SH-SY5Y (cell line): ENCODE results near the gene MUC20.
"Not testable (repeated sequence)": the region's sequence is repeated elsewhere in the genome, so short reads cannot be mapped to it uniquely, and the experiment has no call there.

Experiments used
- GATA2 ChIP-seq: IDR thresholded peaks from 2 replicates; pipeline ENCODE4 v1.6.1; 2011; ENCODE audit warnings: mild to moderate bottlenecking, low read depth, low read length
- GATA3 ChIP-seq: IDR thresholded peaks from 2 replicates; pipeline ENCODE4 v1.6.1; 2011; ENCODE audit warnings: low read depth, mild to moderate bottlenecking, low read length, moderate library complexity

DNA sequence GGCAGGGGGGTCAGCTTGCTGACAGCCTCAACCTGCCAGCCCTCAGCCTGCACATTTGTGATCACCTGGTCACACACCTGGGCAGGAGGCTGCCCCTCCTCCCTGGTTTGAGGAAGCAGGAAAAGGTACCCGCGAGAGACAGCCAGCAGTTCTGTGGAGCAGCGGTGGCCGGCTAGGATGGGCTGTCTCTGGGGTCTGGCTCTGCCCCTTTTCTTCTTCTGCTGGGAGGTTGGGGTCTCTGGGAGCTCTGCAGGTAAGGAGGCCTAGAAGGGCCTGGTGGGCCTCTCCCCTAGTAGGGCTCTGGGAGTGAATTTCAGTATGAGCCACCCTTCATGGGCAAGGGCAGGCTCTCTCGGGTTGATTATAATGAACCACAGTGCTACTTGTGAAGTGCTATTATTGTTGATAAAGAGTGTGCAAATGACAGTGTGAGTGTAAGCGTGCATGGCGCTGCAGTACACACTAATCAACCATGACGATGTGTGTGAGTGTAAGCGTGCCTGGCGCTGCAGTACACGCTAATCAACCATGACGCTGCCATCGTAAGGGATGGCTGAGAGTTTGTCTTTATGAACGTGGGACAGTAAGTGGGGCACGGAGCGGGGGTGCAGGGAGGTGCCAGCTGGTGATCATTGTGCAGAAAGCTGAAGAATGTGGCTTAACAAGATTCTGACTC is at the start of gene MUC20:
- not testable (repeated sequence) for TF ChIP-seq GATA2, GATA3
